Natural killer cell (primary cell): ENCODE measurements around the gene ATL2. TPM values are rescaled to one million over a fixed set of nuclear protein-coding genes. Genes with fewer than 3 reads are reported as not detected.

Experiments
- ATAC-seq, 3 donors: fragments of 150-1000 bp in 2 of 3; fragments of 200-7000 bp in 1 of 3; cut with Tn5 transposase; 1 replicate in 1 of 3; 2 replicates in 2 of 3; pipeline ENCODE4 v1.10.0; 2021; ENCODE audit warnings: mild to moderate bottlenecking in 2 of 3, moderate library complexity in 2 of 3
- DNase-seq, 2 donors: peaks; one replicate each; pipeline versions ENCODE4 v3.0.0 to v3.0.0-alpha.2; 2013 to 2021; ENCODE audit warnings: mixed read lengths in 1 of 2
- H3K27ac ChIP-seq: one replicate; pipeline ENCODE4 v1.5.1; 2013; ENCODE audit warnings: mild to moderate bottlenecking, low read length
- H3K27me3 ChIP-seq: one replicate; pipeline ENCODE4 v1.6.1; 2013; ENCODE audit warnings: low read length; ENCODE audit not compliant: control insufficient read depth, insufficient read depth
- H3K36me3 ChIP-seq: one replicate; pipeline ENCODE4 v1.6.1; 2013; ENCODE audit warnings: low read length; ENCODE audit not compliant: control insufficient read depth, insufficient read depth
- H3K4me1 ChIP-seq: one replicate; pipeline ENCODE4 v1.6.1; 2013; ENCODE audit warnings: low read length; ENCODE audit not compliant: control insufficient read depth, insufficient read depth
- H3K4me3 ChIP-seq: one replicate; pipeline ENCODE4 v1.5.1; 2013; ENCODE audit warnings: low read length
- H3K9me3 ChIP-seq: one replicate; pipeline ENCODE4 v1.6.1; 2013; ENCODE audit warnings: low read length; ENCODE audit not compliant: control insufficient read depth, insufficient read depth
- H3K27ac Mint-ChIP-seq, 2 donors: one replicate each; pipeline ENCODE4 v1.8.0; 2022; ENCODE audit warnings: mild to moderate bottlenecking in 2 of 2, mixed read lengths in 2 of 2, moderate library complexity in 1 of 2
- H3K27me3 Mint-ChIP-seq, 2 donors: one replicate each; pipeline ENCODE4 v1.8.0; 2022; ENCODE audit warnings: low read depth in 2 of 2, mixed read lengths in 2 of 2
- H3K36me3 Mint-ChIP-seq: one replicate; pipeline ENCODE4 v1.8.0; 2022; ENCODE audit warnings: mixed read lengths
- H3K4me1 Mint-ChIP-seq, 2 donors: one replicate each; pipeline ENCODE4 v1.8.0; 2022; ENCODE audit warnings: mixed read lengths in 2 of 2
- H3K4me3 Mint-ChIP-seq: one replicate; pipeline ENCODE4 v1.8.0; 2022; ENCODE audit warnings: mild to moderate bottlenecking, moderate library complexity, mixed read lengths
- H3K9me3 Mint-ChIP-seq, 2 donors: one replicate each; pipeline ENCODE4 v1.8.0; 2022; ENCODE audit warnings: mixed read lengths in 2 of 2
- WGBS: methylation state at CpG from one replicate; pipeline ENCODE4 v1.1.7; 2013; ENCODE audit warnings: missing lambda C conversion rate; ENCODE audit not compliant: insufficient coverage; 5-methylcytosine and 5-hydroxymethylcytosine counted together
- intact Hi-C: fragments of 100-400 bp; cut with micrococcal nuclease; formaldehyde crosslinking; loops from one replicate; pipeline ENCODE4 v1.14.2; 2022
- total RNA-seq, 4 donors: library from RNA; stranded (reverse); fragments of 120-200 nt in 1 of 4; gene quantifications; one replicate each; pipeline versions ENCODE4 v1.2.3 to v1.2.4, GENCODE V29; 2013 to 2022
- TF ChIP-seq, protein P1 (sequence below): fragments of 200-600 bp; IDR thresholded peaks from one replicate; pipeline ENCODE4 v1.8.0; 2022; ENCODE audit warnings: antibody characterized with exemption

The ATL2 gene
- total RNA-seq, 3 donors from 2014 or later (not counting 1 experiment from before 2014, with no cell fraction given) = 48.3 to 51.8 (median 51.5) TPM

GRCh38 chr2:38419499-38419898 is 42.4 kb upstream of the ATL2 start:
- peaks cover 6 to 15% of the 10 kb centered on the region in 2 donors for H3K27me3 Mint-ChIP-seq
- H3K4me1 Mint-ChIP-seq = no peaks in the 10 kb centered on the region
- Histone ChIP-seq H3K36me3 (no peaks in the 10 kb centered on the region), H3K27me3 (no peaks in the 10 kb centered on the region), H3K27ac (no peak overlapping the region), H3K4me1 (no peaks in the 10 kb centered on the region), H3K9me3 (no peaks in the 10 kb centered on the region), H3K4me3 (no peak overlapping the region)
- H3K4me3 Mint-ChIP-seq = no peak overlapping the region
- no peaks in the 10 kb centered on the region for H3K9me3 Mint-ChIP-seq
- WGBS = 89% methylated on average over 5 of the region's 5 CpGs
- intact Hi-C loops = no loop called here
- no peak overlapping the region for H3K27ac Mint-ChIP-seq
- TF ChIP-seq, protein P1, sequence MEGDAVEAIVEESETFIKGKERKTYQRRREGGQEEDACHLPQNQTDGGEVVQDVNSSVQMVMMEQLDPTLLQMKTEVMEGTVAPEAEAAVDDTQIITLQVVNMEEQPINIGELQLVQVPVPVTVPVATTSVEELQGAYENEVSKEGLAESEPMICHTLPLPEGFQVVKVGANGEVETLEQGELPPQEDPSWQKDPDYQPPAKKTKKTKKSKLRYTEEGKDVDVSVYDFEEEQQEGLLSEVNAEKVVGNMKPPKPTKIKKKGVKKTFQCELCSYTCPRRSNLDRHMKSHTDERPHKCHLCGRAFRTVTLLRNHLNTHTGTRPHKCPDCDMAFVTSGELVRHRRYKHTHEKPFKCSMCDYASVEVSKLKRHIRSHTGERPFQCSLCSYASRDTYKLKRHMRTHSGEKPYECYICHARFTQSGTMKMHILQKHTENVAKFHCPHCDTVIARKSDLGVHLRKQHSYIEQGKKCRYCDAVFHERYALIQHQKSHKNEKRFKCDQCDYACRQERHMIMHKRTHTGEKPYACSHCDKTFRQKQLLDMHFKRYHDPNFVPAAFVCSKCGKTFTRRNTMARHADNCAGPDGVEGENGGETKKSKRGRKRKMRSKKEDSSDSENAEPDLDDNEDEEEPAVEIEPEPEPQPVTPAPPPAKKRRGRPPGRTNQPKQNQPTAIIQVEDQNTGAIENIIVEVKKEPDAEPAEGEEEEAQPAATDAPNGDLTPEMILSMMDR = no peak
- ATAC-seq (no peak), DNase-seq (no peak)
- H3K36me3 Mint-ChIP-seq = no peaks in the 10 kb centered on the region

DNA sequence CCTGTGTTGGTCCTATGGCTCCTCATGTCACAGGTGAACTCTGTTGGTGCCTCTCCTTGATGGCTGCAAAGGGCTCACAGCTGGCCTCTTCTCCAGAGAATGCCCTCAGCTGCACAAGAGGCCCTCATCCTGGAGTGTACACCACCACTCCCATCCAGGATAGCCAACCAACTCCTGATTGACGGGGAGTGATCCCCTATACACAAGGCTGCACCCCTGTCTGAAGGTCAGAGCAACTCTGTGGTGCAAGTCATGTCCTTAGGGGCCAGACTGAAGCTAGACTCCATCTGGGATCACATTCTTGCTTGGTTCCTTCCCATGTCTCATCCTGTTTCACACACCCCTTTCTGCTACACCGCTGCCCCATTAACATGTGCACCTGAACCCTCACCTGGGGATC is 41.7 kb upstream of the ATL2 start:
- no peaks in the 10 kb centered on the region for H3K27me3 ChIP-seq
- H3K4me3 ChIP-seq = no peak overlapping the region
- H3K36me3 ChIP-seq = no peaks in the 10 kb centered on the region
- no peaks in the 10 kb centered on the region for H3K4me1 ChIP-seq
- H3K36me3 Mint-ChIP-seq = peaks cover under 1% of the 10 kb centered on the region
- H3K27ac Mint-ChIP-seq = no peak overlapping the region
- no peak overlapping the region for H3K27ac ChIP-seq
- WGBS = 84% methylated on average over 2 of the region's 2 CpGs
- H3K4me1 Mint-ChIP-seq = no peaks in the 10 kb centered on the region
- no peak for ATAC-seq
- no peaks in the 10 kb centered on the region for H3K9me3 ChIP-seq
- H3K4me3 Mint-ChIP-seq = no peak overlapping the region
- intact Hi-C loops = no loop called here
- no peaks in the 10 kb centered on the region for H3K9me3 Mint-ChIP-seq
- H3K27me3 Mint-ChIP-seq = peaks cover 5 to 15% of the 10 kb centered on the region in 2 donors
- no peak for DNase-seq
- TF ChIP-seq, protein P1 = no peak

GRCh38 chr2:38417745-38418689 is 40.9 kb upstream of the ATL2 start:
- WGBS = 76% methylated on average over 6 of the region's 7 CpGs
- no peak overlapping the region for H3K4me3 Mint-ChIP-seq

More at GRCh38 chr2:38417745-38418689, 40.9 kb upstream of the ATL2 start:
- Histone ChIP-seq H3K27ac (no peak overlapping the region), H3K27me3 (no peaks in the 10 kb centered on the region), H3K4me1 (no peaks in the 10 kb centered on the region), H3K9me3 (peaks cover 5% of the 10 kb centered on the region), H3K4me3 (no peak overlapping the region), H3K36me3 (no peaks in the 10 kb centered on the region)
- TF ChIP-seq, protein P1 = no peak
- ATAC-seq (no peak), DNase-seq (no peak)
- intact Hi-C loops = no loop called here
- no peaks in the 10 kb centered on the region for H3K4me1 Mint-ChIP-seq
- H3K27me3 Mint-ChIP-seq = peaks cover 5 to 15% of the 10 kb centered on the region in 2 donors
- no peak overlapping the region for H3K27ac Mint-ChIP-seq
- peaks cover 7% of the 10 kb centered on the region for H3K36me3 Mint-ChIP-seq
- H3K9me3 Mint-ChIP-seq = peaks cover 2 to 3% of the 10 kb centered on the region in 2 donors
